Measurements from ENCODE around the gene NDUFB7. TPM values are rescaled to one million over a fixed set of nuclear protein-coding genes. Genes with fewer than 3 reads are reported as not detected.
A peak's percentile ranks its signal among the peaks of the same experiment; 100 is the strongest.

Gene NDUFB7
- total and polyA plus RNA-seq, 4 donors: 118 to 452 (median 279) TPM

- DNase-seq (no peak), ATAC-seq (ENCODE audit: low FRiP score) (no peak)
- 57 to 61% methylated on average over 6 of the region's 6 CpGs for WGBS, 2 donors
- H3K27me3 ChIP-seq (ENCODE audit: control insufficient read depth in 1 of 2, insufficient read depth in 2 of 2, low read length in 1 of 2): no peaks in the 10 kb centered on the region
- no peaks in the 10 kb centered on the region for H3K36me3 ChIP-seq (ENCODE audit: control insufficient read depth in 1 of 2, insufficient read depth in 2 of 2, low read length in 1 of 2)
- H3K9me3 ChIP-seq (ENCODE audit: control insufficient read depth, low read length): no peaks in the 10 kb centered on the region
- intact Hi-C loops (cut with DNase I): no loop called here
- no peak overlapping the region for H3K4me3 ChIP-seq (ENCODE audit: low read length in 2 of 2)
- no peak overlapping the region for H3K27ac ChIP-seq (ENCODE audit: low read depth in 1 of 2, low read length in 2 of 2)
- H3K4me1 ChIP-seq (ENCODE audit: control insufficient read depth in 1 of 2, insufficient read depth in 2 of 2, low read length in 2 of 2): no peaks in the 10 kb centered on the region
Observed at GRCh38 chr19:14580623-14581237, 8.9 kb upstream of the NDUFB7 start.

DNA sequence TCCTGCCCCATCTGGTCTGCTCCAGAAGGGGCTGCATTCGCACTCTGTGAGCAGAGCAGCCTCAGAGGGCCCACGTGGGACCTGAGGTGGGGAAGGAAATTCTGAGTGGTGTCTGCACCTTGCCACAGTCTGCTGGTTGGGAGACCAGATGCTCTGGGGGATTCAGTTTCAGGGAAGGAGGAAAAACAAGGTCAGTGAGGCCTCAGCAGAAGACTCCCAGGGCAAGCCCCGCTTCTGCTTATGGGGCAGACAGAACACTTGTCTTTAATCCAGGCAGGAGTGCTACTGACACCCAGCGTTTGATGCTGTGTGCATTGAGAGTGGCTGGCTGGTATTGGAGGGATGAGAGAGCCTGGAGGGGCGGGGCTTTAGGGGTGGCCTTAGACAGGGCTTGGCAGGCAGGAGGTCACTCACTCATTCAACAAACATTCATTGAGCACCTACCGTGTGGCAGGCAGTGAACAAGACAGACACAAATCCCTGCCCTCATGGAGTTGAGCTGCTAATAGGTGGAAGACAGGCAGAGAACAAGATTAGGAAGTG, 6.1 kb upstream of the NDUFB7 start:
- Histone ChIP-seq H3K4me3 (ENCODE audit: low read length in 2 of 2) (no peak overlapping the region), H3K36me3 (ENCODE audit: control insufficient read depth in 1 of 2, insufficient read depth in 2 of 2, low read length in 1 of 2) (no peaks in the 10 kb centered on the region), H3K4me1 (ENCODE audit: control insufficient read depth in 1 of 2, insufficient read depth in 2 of 2, low read length in 2 of 2) (no peaks in the 10 kb centered on the region), H3K9me3 (ENCODE audit: control insufficient read depth, low read length) (no peaks in the 10 kb centered on the region), H3K27me3 (ENCODE audit: control insufficient read depth in 1 of 2, insufficient read depth in 2 of 2, low read length in 1 of 2) (no peaks in the 10 kb centered on the region), H3K27ac (ENCODE audit: low read depth in 1 of 2, low read length in 2 of 2) (no peak overlapping the region)
- ATAC-seq (ENCODE audit: low FRiP score): no peak
- DNase-seq: no peak
- intact Hi-C loops (cut with DNase I): no loop called here
- 35 to 48% methylated on average over 6 of the region's 6 CpGs for WGBS, 2 donors

DNA sequence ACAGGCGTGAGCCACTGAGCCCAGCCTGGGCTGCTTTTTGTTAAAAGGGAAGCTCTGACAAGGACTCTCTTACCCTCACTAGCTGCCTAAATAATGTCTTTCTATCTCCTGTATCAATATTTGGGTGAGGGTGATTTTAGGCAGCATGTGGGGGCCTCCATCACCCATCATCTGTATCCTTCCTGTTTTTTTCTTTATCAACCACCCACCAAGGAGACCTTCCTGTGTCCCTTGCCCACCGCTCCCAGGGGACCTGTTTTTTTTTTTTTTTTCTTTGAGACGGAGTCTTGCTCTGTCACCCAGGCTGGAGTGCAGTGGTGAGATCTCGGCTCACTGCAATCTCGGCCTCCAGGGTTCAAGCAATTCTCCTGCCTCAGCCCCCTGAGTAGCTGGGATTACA, 5.4 kb upstream of the NDUFB7 start:
- Histone ChIP-seq H3K27ac (ENCODE audit: low read depth in 1 of 2, low read length in 2 of 2) (no peak overlapping the region), H3K27me3 (ENCODE audit: control insufficient read depth in 1 of 2, insufficient read depth in 2 of 2, low read length in 1 of 2) (no peaks in the 10 kb centered on the region), H3K9me3 (ENCODE audit: control insufficient read depth, low read length) (no peaks in the 10 kb centered on the region), H3K4me3 (ENCODE audit: low read length in 2 of 2) (no peak overlapping the region), H3K4me1 (ENCODE audit: control insufficient read depth in 1 of 2, insufficient read depth in 2 of 2, low read length in 2 of 2) (no peaks in the 10 kb centered on the region), H3K36me3 (ENCODE audit: control insufficient read depth in 1 of 2, insufficient read depth in 2 of 2, low read length in 1 of 2) (no peaks in the 10 kb centered on the region)
- no peak for ATAC-seq (ENCODE audit: low FRiP score)
- WGBS, 2 donors: 61 to 77% methylated on average over 5 of the region's 5 CpGs
- intact Hi-C loops (cut with DNase I): no loop called here
- no peak for DNase-seq

GRCh38 chr19:14576363-14576762, 4.5 kb upstream of the NDUFB7 start:
- H3K36me3 ChIP-seq (ENCODE audit: control insufficient read depth in 1 of 2, insufficient read depth in 2 of 2, low read length in 1 of 2): no peaks in the 10 kb centered on the region
- H3K4me1 ChIP-seq (ENCODE audit: control insufficient read depth in 1 of 2, insufficient read depth in 2 of 2, low read length in 2 of 2): no peaks in the 10 kb centered on the region
- DNase-seq: no peak
- 83 to 85% methylated on average over 8 of the region's 8 CpGs for WGBS, 2 donors
- no peak overlapping the region for H3K4me3 ChIP-seq (ENCODE audit: low read length in 2 of 2)
- no peaks in the 10 kb centered on the region for H3K9me3 ChIP-seq (ENCODE audit: control insufficient read depth, low read length)
- no peak for ATAC-seq (ENCODE audit: low FRiP score)
- H3K27me3 ChIP-seq (ENCODE audit: control insufficient read depth in 1 of 2, insufficient read depth in 2 of 2, low read length in 1 of 2): no peaks in the 10 kb centered on the region
- H3K27ac ChIP-seq (ENCODE audit: low read depth in 1 of 2, low read length in 2 of 2): no peak overlapping the region
- intact Hi-C loops (cut with DNase I): no loop called here

- H3K4me3 ChIP-seq (ENCODE audit: low read length in 2 of 2): no peak overlapping the region
- no peaks in the 10 kb centered on the region for H3K27me3 ChIP-seq (ENCODE audit: control insufficient read depth in 1 of 2, insufficient read depth in 2 of 2, low read length in 1 of 2)
- H3K9me3 ChIP-seq (ENCODE audit: control insufficient read depth, low read length): no peaks in the 10 kb centered on the region
- H3K27ac ChIP-seq (ENCODE audit: low read depth in 1 of 2, low read length in 2 of 2): no peak overlapping the region
- intact Hi-C loops (cut with DNase I): loop anchor here in 1 of 2 donors (2.0 kb wide), 1 partner anchor 113 kb away; no protein-coding TSS in a partner anchor
- no peaks in the 10 kb centered on the region for H3K36me3 ChIP-seq (ENCODE audit: control insufficient read depth in 1 of 2, insufficient read depth in 2 of 2, low read length in 1 of 2)
- peaks cover 0 to 3% of the 10 kb centered on the region in 2 donors for H3K4me1 ChIP-seq (ENCODE audit: control insufficient read depth in 1 of 2, insufficient read depth in 2 of 2, low read length in 2 of 2)
- WGBS, 2 donors: 85 to 86% methylated on average over 6 of the region's 6 CpGs
- no peak for DNase-seq
- no peak for ATAC-seq (ENCODE audit: low FRiP score)
Observed at GRCh38 chr19:14575428-14575980, 3.6 kb upstream of the NDUFB7 start.

DNA sequence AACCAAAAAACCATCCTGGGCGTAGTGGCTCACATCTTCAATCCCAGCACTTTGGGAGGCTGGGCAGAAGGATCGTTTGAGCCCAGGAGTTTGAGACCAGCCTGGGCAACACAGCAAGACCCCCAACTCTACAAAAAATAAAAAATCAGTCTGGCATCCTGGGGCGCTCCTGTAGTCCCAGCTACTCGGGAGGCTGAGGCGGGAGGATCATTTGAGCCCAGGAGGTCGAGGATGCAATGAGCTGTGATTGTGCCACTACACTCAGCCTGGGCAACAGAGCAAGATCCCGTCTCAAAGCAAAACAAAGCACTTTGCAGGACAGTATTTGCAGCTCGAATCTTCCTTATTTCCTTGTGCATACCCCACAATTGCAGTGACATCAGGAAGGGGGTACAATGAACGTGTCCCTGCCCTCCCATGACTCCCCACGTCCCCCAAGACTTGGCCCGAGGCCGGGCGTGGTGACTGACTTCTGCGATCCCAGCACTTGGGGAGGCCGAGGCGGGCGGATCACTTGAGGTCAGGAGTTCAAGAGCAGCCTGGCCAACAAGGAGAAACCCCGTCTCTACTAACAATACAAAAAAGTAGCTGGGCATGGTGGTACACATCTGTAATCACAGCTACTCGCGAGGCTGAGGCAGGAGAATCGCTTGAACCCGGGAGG, 870 bp downstream of the NDUFB7 start:
- Histone ChIP-seq H3K9me3 (ENCODE audit: control insufficient read depth, low read length) (no peaks in the 10 kb centered on the region), H3K27me3 (ENCODE audit: control insufficient read depth in 1 of 2, insufficient read depth in 2 of 2, low read length in 1 of 2) (no peaks in the 10 kb centered on the region), H3K4me1 (ENCODE audit: control insufficient read depth in 1 of 2, insufficient read depth in 2 of 2, low read length in 2 of 2) (peaks cover 0 to 3% of the 10 kb centered on the region in 2 donors), H3K36me3 (ENCODE audit: control insufficient read depth in 1 of 2, insufficient read depth in 2 of 2, low read length in 1 of 2) (no peaks in the 10 kb centered on the region), H3K4me3 (ENCODE audit: low read length in 2 of 2) (peak overlapping the region; percentile 64 to 88), H3K27ac (ENCODE audit: low read depth in 1 of 2, low read length in 2 of 2) (no peak overlapping the region)
- peak in 1 of 2 donors; percentile 78 for DNase-seq
- WGBS, 2 donors: 46 to 47% methylated on average over 22 of the region's 22 CpGs
- ATAC-seq (ENCODE audit: low FRiP score): no peak
- intact Hi-C loops (cut with DNase I): loop anchor here in 1 of 2 donors (5.0 kb wide), 1 partner anchor 316 kb away; the partner anchor contains the start of gene OR7A17

- Histone ChIP-seq H3K9me3 (ENCODE audit: control insufficient read depth, low read length) (no peaks in the 10 kb centered on the region), H3K36me3 (ENCODE audit: control insufficient read depth in 1 of 2, insufficient read depth in 2 of 2, low read length in 1 of 2) (no peaks in the 10 kb centered on the region), H3K4me3 (ENCODE audit: low read length in 2 of 2) (no peak overlapping the region), H3K27me3 (ENCODE audit: control insufficient read depth in 1 of 2, insufficient read depth in 2 of 2, low read length in 1 of 2) (no peaks in the 10 kb centered on the region), H3K4me1 (ENCODE audit: control insufficient read depth in 1 of 2, insufficient read depth in 2 of 2, low read length in 2 of 2) (peaks cover 0 to 3% of the 10 kb centered on the region in 2 donors), H3K27ac (ENCODE audit: low read depth in 1 of 2, low read length in 2 of 2) (no peak overlapping the region)
- intact Hi-C loops (cut with DNase I): no loop called here
- ATAC-seq (ENCODE audit: low FRiP score): no peak
- DNase-seq: no peak
- 72 to 74% methylated on average over 11 of the region's 11 CpGs for WGBS, 2 donors
Observed at GRCh38 chr19:14567079-14567478, 4.8 kb downstream of the NDUFB7 start.

DNA sequence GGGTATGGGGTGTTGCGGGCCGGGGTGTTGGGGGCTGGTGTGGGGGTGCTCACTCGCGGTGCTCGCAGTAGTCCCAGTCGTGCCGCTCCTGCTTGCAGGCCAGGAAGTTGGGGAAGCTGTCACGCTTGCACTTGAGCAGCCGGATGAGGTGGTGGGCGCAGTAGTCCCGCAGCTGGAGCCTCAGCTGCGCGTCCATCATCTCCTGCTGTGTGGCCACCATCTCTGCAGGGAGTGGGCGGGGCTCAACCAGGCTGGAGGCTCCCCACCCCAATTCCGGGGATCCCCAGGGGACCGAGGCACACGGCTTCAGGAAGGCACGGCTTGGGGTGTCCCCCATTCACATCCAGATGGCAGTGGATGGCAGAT, 5.2 kb downstream of the NDUFB7 start:
- Histone ChIP-seq H3K27ac (ENCODE audit: low read depth in 1 of 2, low read length in 2 of 2) (no peak overlapping the region), H3K4me3 (ENCODE audit: low read length in 2 of 2) (no peak overlapping the region), H3K4me1 (ENCODE audit: control insufficient read depth in 1 of 2, insufficient read depth in 2 of 2, low read length in 2 of 2) (peaks cover 0 to 3% of the 10 kb centered on the region in 2 donors), H3K9me3 (ENCODE audit: control insufficient read depth, low read length) (no peaks in the 10 kb centered on the region), H3K27me3 (ENCODE audit: control insufficient read depth in 1 of 2, insufficient read depth in 2 of 2, low read length in 1 of 2) (no peaks in the 10 kb centered on the region), H3K36me3 (ENCODE audit: control insufficient read depth in 1 of 2, insufficient read depth in 2 of 2, low read length in 1 of 2) (no peaks in the 10 kb centered on the region)
- intact Hi-C loops (cut with DNase I): no loop called here
- DNase-seq (no peak), ATAC-seq (ENCODE audit: low FRiP score) (no peak)
- WGBS, 2 donors: 78 to 79% methylated on average over 18 of the region's 18 CpGs

All from aorta (tissue), 5 donors.